Measurements from ENCODE around the gene FBRS. TPM values are rescaled to one million over a fixed set of nuclear protein-coding genes. Genes with fewer than 3 reads are reported as not detected.
"Not testable (repeated sequence)": the region's sequence is repeated elsewhere in the genome, so short reads cannot be mapped to it uniquely, and the experiment has no call there.

The FBRS gene
- total and polyA plus RNA-seq, 4 donors = 15.3 to 56.0 (median 49.9) TPM

DNA sequence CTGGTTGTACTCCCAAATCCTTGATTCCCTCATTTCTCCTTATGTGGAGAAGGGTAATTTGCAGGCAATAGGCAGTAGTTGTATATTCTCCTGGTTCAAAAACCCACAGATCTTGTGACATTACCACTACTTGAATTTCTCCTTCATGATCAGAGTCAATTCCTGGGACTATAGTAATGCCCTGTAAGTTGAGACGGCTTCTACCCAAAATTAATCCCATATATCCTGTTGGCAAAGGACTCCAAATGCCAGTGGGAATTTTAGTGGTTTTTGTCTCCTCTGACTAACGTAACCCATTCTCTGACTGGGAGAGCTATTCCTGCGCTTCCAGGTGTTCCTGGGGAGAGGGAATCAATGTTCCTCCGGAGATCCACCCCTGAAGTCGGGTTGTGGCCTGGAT lies 36.5 kb upstream of the FBRS start:
- Histone ChIP-seq H3K9me3 (ENCODE audit: control insufficient read depth, low read length) (no peaks in the 10 kb centered on the region), H3K4me1 (ENCODE audit: control insufficient read depth in 1 of 2, insufficient read depth in 2 of 2, low read length in 2 of 2) (no peaks in the 10 kb centered on the region), H3K27ac (ENCODE audit: low read depth in 1 of 2, low read length in 2 of 2) (no peak overlapping the region), H3K4me3 (ENCODE audit: low read length in 2 of 2) (no peak overlapping the region), H3K27me3 (ENCODE audit: control insufficient read depth in 1 of 2, insufficient read depth in 2 of 2, low read length in 1 of 2) (no peaks in the 10 kb centered on the region), H3K36me3 (ENCODE audit: control insufficient read depth in 1 of 2, insufficient read depth in 2 of 2, low read length in 1 of 2) (no peaks in the 10 kb centered on the region)
- no peak for DNase-seq
- 66 to 69% methylated on average over 5 of the region's 5 CpGs for WGBS, 2 donors
- intact Hi-C loops (cut with DNase I) = no loop called here
- ATAC-seq (ENCODE audit: low FRiP score) = no peak

DNA sequence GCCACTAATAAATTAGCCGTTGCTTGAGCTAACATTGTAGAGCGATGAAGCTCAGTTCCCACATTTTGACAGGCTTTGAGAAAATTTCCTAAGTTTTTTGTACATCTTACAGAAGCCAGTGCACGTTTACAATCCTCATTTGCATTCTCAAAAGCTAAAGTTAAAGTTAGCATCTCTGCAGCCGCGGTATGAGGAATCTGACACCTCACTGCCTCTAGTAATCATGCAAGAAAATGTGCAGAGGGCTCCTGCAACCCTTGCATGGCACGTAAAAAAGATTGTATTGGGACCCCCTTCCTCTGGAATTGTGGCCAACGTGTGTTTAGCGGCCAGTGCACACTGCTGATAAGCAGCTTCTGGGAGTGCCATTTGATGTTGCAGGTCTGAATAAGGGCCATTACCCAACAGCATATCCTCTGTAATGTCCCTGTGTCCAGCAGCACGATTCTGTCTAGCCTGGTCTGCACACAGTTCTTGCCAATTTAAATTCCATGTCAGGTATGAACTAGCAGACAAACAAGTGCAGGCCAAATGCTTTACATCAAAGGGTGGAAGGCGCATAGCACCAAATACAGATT lies 35.7 kb upstream of the FBRS start:
- Histone ChIP-seq H3K27ac (ENCODE audit: low read depth in 1 of 2, low read length in 2 of 2) (no peak overlapping the region), H3K27me3 (ENCODE audit: control insufficient read depth in 1 of 2, insufficient read depth in 2 of 2, low read length in 1 of 2) (no peaks in the 10 kb centered on the region), H3K4me1 (ENCODE audit: control insufficient read depth in 1 of 2, insufficient read depth in 2 of 2, low read length in 2 of 2) (no peaks in the 10 kb centered on the region), H3K9me3 (ENCODE audit: control insufficient read depth, low read length) (no peaks in the 10 kb centered on the region), H3K4me3 (ENCODE audit: low read length in 2 of 2) (no peak overlapping the region), H3K36me3 (ENCODE audit: control insufficient read depth in 1 of 2, insufficient read depth in 2 of 2, low read length in 1 of 2) (no peaks in the 10 kb centered on the region)
- ATAC-seq (ENCODE audit: low FRiP score) (no peak), DNase-seq (no peak)
- WGBS, 2 donors = 47% methylated on average over 10 of the region's 10 CpGs
- intact Hi-C loops (cut with DNase I) = no loop called here

DNA sequence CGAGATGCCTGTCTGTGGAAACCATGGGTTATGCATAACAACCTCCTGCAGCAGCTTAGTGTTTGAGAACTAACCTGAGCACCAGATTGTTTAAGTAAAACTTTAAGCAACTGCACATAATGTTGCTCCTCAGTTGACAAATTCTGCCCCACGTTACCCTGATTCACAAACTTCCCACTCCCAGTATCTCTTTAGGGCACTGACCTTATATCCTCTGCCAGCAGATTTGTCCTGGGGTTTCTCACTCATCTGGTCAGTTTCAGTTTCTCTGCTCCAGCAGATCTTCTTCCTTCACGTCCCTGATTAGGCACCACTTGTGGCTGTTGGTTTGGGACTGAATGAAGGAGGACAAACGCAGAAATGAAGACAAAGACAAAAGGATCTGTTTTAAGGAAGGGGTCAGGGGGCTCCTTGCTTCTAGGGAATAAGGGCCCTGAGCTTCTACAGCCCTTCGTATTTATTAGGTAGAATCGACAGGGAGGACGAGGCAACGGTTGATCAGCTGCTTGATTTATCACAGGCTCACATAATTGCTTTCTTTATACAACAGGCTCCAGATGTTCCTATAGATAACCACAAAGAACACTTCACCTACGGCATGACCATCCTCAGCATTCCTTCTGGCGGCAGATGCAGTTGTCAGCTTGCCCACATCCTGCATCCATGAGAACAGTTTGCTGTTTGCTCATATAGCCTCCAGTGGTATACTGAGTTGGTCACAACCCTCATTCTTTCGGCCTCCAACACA lies 34.5 kb upstream of the FBRS start:
- Histone ChIP-seq H3K9me3 (ENCODE audit: control insufficient read depth, low read length) (no peaks in the 10 kb centered on the region), H3K4me1 (ENCODE audit: control insufficient read depth in 1 of 2, insufficient read depth in 2 of 2, low read length in 2 of 2) (no peaks in the 10 kb centered on the region), H3K27me3 (ENCODE audit: control insufficient read depth in 1 of 2, insufficient read depth in 2 of 2, low read length in 1 of 2) (no peaks in the 10 kb centered on the region), H3K4me3 (ENCODE audit: low read length in 2 of 2) (no peak overlapping the region), H3K36me3 (ENCODE audit: control insufficient read depth in 1 of 2, insufficient read depth in 2 of 2, low read length in 1 of 2) (no peaks in the 10 kb centered on the region), H3K27ac (ENCODE audit: low read depth in 1 of 2, low read length in 2 of 2) (no peak overlapping the region)
- no peak for DNase-seq
- WGBS, 2 donors = 87% methylated on average over 11 of the region's 11 CpGs
- no peak for ATAC-seq (ENCODE audit: low FRiP score)
- intact Hi-C loops (cut with DNase I) = no loop called here

DNA sequence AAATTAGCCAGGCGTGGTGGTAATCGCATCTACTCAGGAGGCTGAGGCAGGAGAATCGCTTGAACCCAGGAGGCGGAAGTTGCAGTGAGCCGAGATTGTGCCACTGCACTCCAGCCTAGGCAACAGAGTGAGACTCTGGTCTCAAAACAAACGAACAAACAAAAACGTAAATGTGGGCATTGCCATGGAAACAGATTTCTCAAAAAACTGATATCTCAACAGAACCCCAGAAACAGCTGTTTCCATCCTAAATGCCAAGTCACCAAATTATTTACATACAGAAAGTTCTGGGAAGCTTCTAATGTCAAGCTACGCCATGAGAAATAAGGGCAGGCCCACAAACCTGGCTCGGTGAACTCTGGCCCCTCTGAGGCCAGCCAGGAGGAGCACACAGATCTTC lies 32.0 kb upstream of the FBRS start:
- DNase-seq = no peak
- no peaks in the 10 kb centered on the region for H3K36me3 ChIP-seq (ENCODE audit: control insufficient read depth in 1 of 2, insufficient read depth in 2 of 2, low read length in 1 of 2)
- no peak overlapping the region for H3K27ac ChIP-seq (ENCODE audit: low read depth in 1 of 2, low read length in 2 of 2)
- WGBS, 2 donors = 89% methylated on average over 9 of the region's 9 CpGs
- intact Hi-C loops (cut with DNase I) = no loop called here
- H3K27me3 ChIP-seq (ENCODE audit: control insufficient read depth in 1 of 2, insufficient read depth in 2 of 2, low read length in 1 of 2) = no peaks in the 10 kb centered on the region
- ATAC-seq (ENCODE audit: low FRiP score) = no peak
- no peaks in the 10 kb centered on the region for H3K4me1 ChIP-seq (ENCODE audit: control insufficient read depth in 1 of 2, insufficient read depth in 2 of 2, low read length in 2 of 2)
- no peaks in the 10 kb centered on the region for H3K9me3 ChIP-seq (ENCODE audit: control insufficient read depth, low read length)
- no peak overlapping the region for H3K4me3 ChIP-seq (ENCODE audit: low read length in 2 of 2)

DNA sequence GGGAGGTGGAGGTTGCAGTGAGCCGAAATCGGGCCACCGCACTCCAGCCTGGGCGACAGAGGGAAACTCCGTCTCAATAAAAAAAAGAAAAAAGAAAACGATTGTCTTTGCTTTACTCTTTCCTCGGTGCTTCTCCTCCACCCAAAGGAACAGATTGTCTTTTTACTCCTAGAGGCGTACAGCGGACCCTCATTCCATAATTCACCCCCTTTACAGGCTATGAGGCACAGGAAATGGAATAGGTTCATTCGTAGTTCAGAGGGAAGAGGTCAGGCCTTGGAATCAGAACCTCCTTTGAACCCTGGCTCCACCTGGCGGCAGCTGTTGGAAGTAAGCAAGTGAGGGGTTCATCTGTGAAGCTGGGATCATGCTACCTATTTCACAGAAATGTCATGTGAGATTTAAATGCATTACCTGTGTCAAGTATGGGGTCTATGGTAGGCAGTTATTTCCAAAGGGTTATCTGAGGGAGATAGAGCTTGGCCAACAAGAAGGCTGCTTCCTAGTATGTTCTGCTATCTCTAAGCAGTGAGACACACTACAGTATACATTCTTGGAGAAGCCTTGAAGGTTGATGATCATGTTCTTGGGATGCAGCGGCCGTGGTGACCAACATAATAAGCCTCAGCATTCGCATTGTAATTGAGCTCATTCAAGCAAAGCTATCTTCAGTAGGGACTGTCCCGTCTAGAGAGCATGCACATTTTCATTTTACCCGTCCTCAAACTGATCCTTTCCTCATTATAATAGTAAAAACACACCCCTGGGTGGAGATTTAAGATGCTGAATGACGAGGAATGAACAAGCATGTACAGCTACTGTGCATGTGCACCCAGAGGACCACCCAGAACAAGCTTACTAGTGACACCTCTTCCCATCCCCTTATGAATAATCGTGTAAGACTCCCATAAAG lies 29.3 kb upstream of the FBRS start:
- H3K27ac ChIP-seq (ENCODE audit: low read depth in 1 of 2, low read length in 2 of 2) = no peak overlapping the region

DNA sequence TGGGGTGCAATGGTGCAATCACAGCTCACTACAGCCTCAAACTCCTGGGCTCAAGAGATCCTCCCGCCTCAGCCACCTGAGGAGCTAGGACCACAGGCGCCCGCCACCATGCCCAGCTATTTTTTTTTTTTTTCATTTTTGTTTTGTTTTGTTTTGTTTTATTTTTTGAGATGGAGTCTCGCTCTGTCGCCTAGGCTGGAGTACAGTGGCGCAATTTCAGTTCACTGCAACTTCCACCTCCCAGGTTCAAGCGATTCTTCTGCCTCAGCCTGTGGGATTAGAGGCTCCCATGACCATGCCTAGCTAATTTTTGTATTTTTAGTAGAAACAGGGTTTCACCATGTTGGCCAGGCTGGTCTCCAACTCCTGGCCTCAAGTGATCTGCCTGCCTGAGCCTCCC lies 25.8 kb upstream of the FBRS start:
- H3K27me3 ChIP-seq (ENCODE audit: control insufficient read depth in 1 of 2, insufficient read depth in 2 of 2, low read length in 1 of 2); H3K36me3 ChIP-seq (ENCODE audit: control insufficient read depth in 1 of 2, insufficient read depth in 2 of 2, low read length in 1 of 2); ATAC-seq (ENCODE audit: low FRiP score); H3K4me1 ChIP-seq (ENCODE audit: control insufficient read depth in 1 of 2, insufficient read depth in 2 of 2, low read length in 2 of 2); H3K27ac ChIP-seq (ENCODE audit: low read depth in 1 of 2, low read length in 2 of 2); H3K9me3 ChIP-seq (ENCODE audit: control insufficient read depth, low read length); H3K4me3 ChIP-seq (ENCODE audit: low read length in 2 of 2); DNase-seq: not testable (repeated sequence)
- WGBS, 2 donors = 91% methylated on average over 7 of the region's 7 CpGs
- intact Hi-C loops (cut with DNase I) = loop anchor here (5.0 kb wide), 1 partner anchor 45 kb away; the partner anchor contains the start of gene ZNF785 (in 2 of the 2)

More for the DNA sequence above, 29.3 kb upstream of the FBRS start:
- Histone ChIP-seq H3K4me1 (ENCODE audit: control insufficient read depth in 1 of 2, insufficient read depth in 2 of 2, low read length in 2 of 2) (no peaks in the 10 kb centered on the region), H3K9me3 (ENCODE audit: control insufficient read depth, low read length) (no peaks in the 10 kb centered on the region), H3K4me3 (ENCODE audit: low read length in 2 of 2) (no peak overlapping the region), H3K36me3 (ENCODE audit: control insufficient read depth in 1 of 2, insufficient read depth in 2 of 2, low read length in 1 of 2) (no peaks in the 10 kb centered on the region), H3K27me3 (ENCODE audit: control insufficient read depth in 1 of 2, insufficient read depth in 2 of 2, low read length in 1 of 2) (no peaks in the 10 kb centered on the region)
- intact Hi-C loops (cut with DNase I) = no loop called here
- 30 to 33% methylated on average over 18 of the region's 18 CpGs for WGBS, 2 donors
- DNase-seq (peak; percentile 88 to 95), ATAC-seq (ENCODE audit: low FRiP score) (peak; percentile 91)

DNA sequence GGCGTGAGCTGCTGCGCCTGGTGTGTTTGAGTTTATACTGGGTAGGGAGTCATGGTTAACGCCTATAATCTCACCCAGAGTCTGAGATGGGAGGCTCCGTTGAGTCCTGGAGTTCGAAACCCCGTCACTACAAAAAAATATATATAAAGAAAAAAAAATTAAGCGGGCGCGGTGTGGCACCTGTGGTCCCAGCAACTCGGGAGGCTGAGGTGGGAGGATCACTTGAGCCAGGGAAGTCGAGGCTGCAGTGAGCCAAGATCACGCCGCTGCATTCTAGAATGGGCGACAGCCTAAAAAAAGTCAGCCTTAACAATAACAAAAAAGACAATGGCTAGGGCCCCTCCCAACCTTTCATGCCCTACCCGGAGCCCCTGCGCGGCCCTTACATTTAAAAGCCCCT lies 24.7 kb upstream of the FBRS start:
- H3K36me3 ChIP-seq (ENCODE audit: control insufficient read depth in 1 of 2, insufficient read depth in 2 of 2, low read length in 1 of 2) = no peaks in the 10 kb centered on the region
- DNase-seq (no peak), ATAC-seq (ENCODE audit: low FRiP score) (no peak)
- no peaks in the 10 kb centered on the region for H3K4me1 ChIP-seq (ENCODE audit: control insufficient read depth in 1 of 2, insufficient read depth in 2 of 2, low read length in 2 of 2)
- intact Hi-C loops (cut with DNase I) = loop anchor here (5.0 kb wide), 1 partner anchor 46 kb away; the partner anchor contains the start of gene ZNF785 (in 2 of the 2)
- no peaks in the 10 kb centered on the region for H3K9me3 ChIP-seq (ENCODE audit: control insufficient read depth, low read length)
- H3K27ac ChIP-seq (ENCODE audit: low read depth in 1 of 2, low read length in 2 of 2) = peak overlapping the region in 1 of 2 donors; percentile 1
- whole genome bisulfite sequencing, 2 donors = 87 to 88% methylated on average over 17 of the region's 17 CpGs
- no peaks in the 10 kb centered on the region for H3K27me3 ChIP-seq (ENCODE audit: control insufficient read depth in 1 of 2, insufficient read depth in 2 of 2, low read length in 1 of 2)
- no peak overlapping the region for H3K4me3 ChIP-seq (ENCODE audit: low read length in 2 of 2)

DNA sequence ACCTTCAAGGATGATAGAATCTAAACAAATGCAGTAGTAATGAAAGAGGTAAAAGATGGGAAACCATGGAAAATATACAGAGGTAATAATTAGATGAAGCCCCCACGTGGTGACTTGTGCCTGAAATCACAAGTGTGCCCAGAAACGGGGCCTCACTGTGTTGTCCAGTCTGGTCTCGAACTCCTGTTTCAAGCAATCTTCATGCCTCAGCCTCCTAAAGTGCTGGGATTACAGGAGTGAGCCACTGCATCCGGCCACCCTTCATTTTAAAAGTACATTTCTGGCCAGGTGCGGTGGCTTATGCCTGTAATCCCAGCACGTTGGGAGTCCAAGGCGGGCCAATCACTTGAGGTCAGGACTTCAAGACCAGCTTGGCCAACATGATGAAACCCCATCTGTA lies 21.6 kb upstream of the FBRS start:
- ATAC-seq (ENCODE audit: low FRiP score) (no peak), DNase-seq (no peak)
- no peak overlapping the region for H3K27ac ChIP-seq (ENCODE audit: low read depth in 1 of 2, low read length in 2 of 2)
- H3K36me3 ChIP-seq (ENCODE audit: control insufficient read depth in 1 of 2, insufficient read depth in 2 of 2, low read length in 1 of 2) = no peaks in the 10 kb centered on the region
- WGBS, 2 donors = 94 to 95% methylated on average over 7 of the region's 7 CpGs
- no peaks in the 10 kb centered on the region for H3K27me3 ChIP-seq (ENCODE audit: control insufficient read depth in 1 of 2, insufficient read depth in 2 of 2, low read length in 1 of 2)
- no peaks in the 10 kb centered on the region for H3K4me1 ChIP-seq (ENCODE audit: control insufficient read depth in 1 of 2, insufficient read depth in 2 of 2, low read length in 2 of 2)
- intact Hi-C loops (cut with DNase I) = no loop called here
- H3K4me3 ChIP-seq (ENCODE audit: low read length in 2 of 2) = no peak overlapping the region
- H3K9me3 ChIP-seq (ENCODE audit: control insufficient read depth, low read length) = no peaks in the 10 kb centered on the region

All from aorta (tissue), 5 donors.